ENCODE data around the gene VAV3. TPM values are rescaled to one million over a fixed set of nuclear protein-coding genes. Genes with fewer than 3 reads are reported as not detected.

The VAV3 gene
- total RNA-seq, 1 experiment from 2014 or later = not detected

- no peak for DNase-seq (ENCODE audit: low read depth in 1 of 2, low spot score in 2 of 2)
Observed at GRCh38 chr1:107683191-107683657, 281.8 kb downstream of the VAV3 start.

GRCh38 chr1:107682467-107682866 lies 282.5 kb downstream of the VAV3 start:
- Histone ChIP-seq H3K36me3 (no peaks in the 10 kb centered on the region), H3K27me3 (replicated peaks) (no peaks in the 10 kb centered on the region), H3K27ac (no peak overlapping the region), H3K9me3 (replicated peaks) (no peaks in the 10 kb centered on the region), H3K4me3 (no peak overlapping the region), H3K4me1 (replicated peaks) (no peaks in the 10 kb centered on the region)
- no peak for DNase-seq (ENCODE audit: low read depth in 1 of 2, low spot score in 2 of 2)

More at GRCh38 chr1:107683191-107683657, 281.8 kb downstream of the VAV3 start:
- H3K4me1 ChIP-seq (replicated peaks) = no peaks in the 10 kb centered on the region
- no peaks in the 10 kb centered on the region for H3K27me3 ChIP-seq (replicated peaks)
- no peaks in the 10 kb centered on the region for H3K36me3 ChIP-seq
- H3K27ac ChIP-seq = no peak overlapping the region
- H3K9me3 ChIP-seq (replicated peaks) = no peaks in the 10 kb centered on the region
- no peak overlapping the region for H3K4me3 ChIP-seq

GRCh38 chr1:107681001-107681479 lies 283.9 kb downstream of the VAV3 start:
- Histone ChIP-seq H3K36me3 (no peaks in the 10 kb centered on the region), H3K4me3 (no peak overlapping the region), H3K27me3 (replicated peaks) (no peaks in the 10 kb centered on the region), H3K27ac (no peak overlapping the region), H3K9me3 (replicated peaks) (no peaks in the 10 kb centered on the region), H3K4me1 (replicated peaks) (no peaks in the 10 kb centered on the region)
- DNase-seq (ENCODE audit: low read depth in 1 of 2, low spot score in 2 of 2) = no peak

- no peaks in the 10 kb centered on the region for H3K9me3 ChIP-seq (replicated peaks)
- no peaks in the 10 kb centered on the region for H3K27me3 ChIP-seq (replicated peaks)
- H3K27ac ChIP-seq = no peak overlapping the region
- H3K4me1 ChIP-seq (replicated peaks) = no peaks in the 10 kb centered on the region
- DNase-seq (ENCODE audit: low read depth in 1 of 2, low spot score in 2 of 2) = no peak
- H3K36me3 ChIP-seq = no peaks in the 10 kb centered on the region
- H3K4me3 ChIP-seq = no peak overlapping the region
Observed at GRCh38 chr1:107680579-107680985, 284.4 kb downstream of the VAV3 start.

GRCh38 chr1:107679411-107679953 lies 285.5 kb downstream of the VAV3 start:
- no peak overlapping the region for H3K27ac ChIP-seq
- H3K4me3 ChIP-seq = no peak overlapping the region
- DNase-seq (ENCODE audit: low read depth in 1 of 2, low spot score in 2 of 2) = no peak
- no peaks in the 10 kb centered on the region for H3K9me3 ChIP-seq (replicated peaks)
- no peaks in the 10 kb centered on the region for H3K27me3 ChIP-seq (replicated peaks)
- H3K36me3 ChIP-seq = no peaks in the 10 kb centered on the region
- no peaks in the 10 kb centered on the region for H3K4me1 ChIP-seq (replicated peaks)

- H3K9me3 ChIP-seq (replicated peaks) = no peaks in the 10 kb centered on the region
- no peaks in the 10 kb centered on the region for H3K36me3 ChIP-seq
- no peak overlapping the region for H3K27ac ChIP-seq
- H3K4me3 ChIP-seq = no peak overlapping the region
- H3K4me1 ChIP-seq (replicated peaks) = no peaks in the 10 kb centered on the region
- H3K27me3 ChIP-seq (replicated peaks) = no peaks in the 10 kb centered on the region
- DNase-seq (ENCODE audit: low read depth in 1 of 2, low spot score in 2 of 2) = no peak
Observed at GRCh38 chr1:107678993-107679392, 286.0 kb downstream of the VAV3 start.

GRCh38 chr1:107677697-107678096 lies 287.3 kb downstream of the VAV3 start:
- DNase-seq (ENCODE audit: low read depth in 1 of 2, low spot score in 2 of 2) = no peak
- Histone ChIP-seq H3K9me3 (replicated peaks) (no peaks in the 10 kb centered on the region), H3K27ac (no peak overlapping the region), H3K4me1 (replicated peaks) (no peaks in the 10 kb centered on the region), H3K36me3 (no peaks in the 10 kb centered on the region), H3K27me3 (replicated peaks) (no peaks in the 10 kb centered on the region), H3K4me3 (no peak overlapping the region)

- no peaks in the 10 kb centered on the region for H3K36me3 ChIP-seq
- DNase-seq (ENCODE audit: low read depth in 1 of 2, low spot score in 2 of 2) = no peak
- H3K27ac ChIP-seq = no peak overlapping the region
- no peaks in the 10 kb centered on the region for H3K4me1 ChIP-seq (replicated peaks)
- H3K4me3 ChIP-seq = no peak overlapping the region
- H3K27me3 ChIP-seq (replicated peaks) = no peaks in the 10 kb centered on the region; the same call in 1 of the 2 replicates
- H3K9me3 ChIP-seq (replicated peaks) = no peaks in the 10 kb centered on the region
Observed at GRCh38 chr1:107674486-107674885, 290.5 kb downstream of the VAV3 start.

GRCh38 chr1:107673006-107673405 lies 292.0 kb downstream of the VAV3 start:
- Histone ChIP-seq H3K27me3 (replicated peaks) (no peaks in the 10 kb centered on the region; the same call in 1 of the 2 replicates), H3K27ac (no peak overlapping the region), H3K4me1 (replicated peaks) (no peaks in the 10 kb centered on the region), H3K36me3 (no peaks in the 10 kb centered on the region), H3K9me3 (replicated peaks) (no peaks in the 10 kb centered on the region), H3K4me3 (no peak overlapping the region)
- no peak for DNase-seq (ENCODE audit: low read depth in 1 of 2, low spot score in 2 of 2)

- Histone ChIP-seq H3K36me3 (no peaks in the 10 kb centered on the region), H3K9me3 (replicated peaks) (no peaks in the 10 kb centered on the region), H3K4me1 (replicated peaks) (no peaks in the 10 kb centered on the region), H3K4me3 (no peak overlapping the region), H3K27me3 (replicated peaks) (no peaks in the 10 kb centered on the region; the same call in 1 of the 2 replicates), H3K27ac (no peak overlapping the region)
- no peak for DNase-seq (ENCODE audit: low read depth in 1 of 2, low spot score in 2 of 2)
Observed at GRCh38 chr1:107670397-107671040, 294.5 kb downstream of the VAV3 start.

GRCh38 chr1:107669996-107670395 lies 295.0 kb downstream of the VAV3 start:
- H3K4me1 ChIP-seq (replicated peaks) = no peaks in the 10 kb centered on the region
- H3K9me3 ChIP-seq (replicated peaks) = no peaks in the 10 kb centered on the region
- no peaks in the 10 kb centered on the region for H3K36me3 ChIP-seq
- no peak for DNase-seq (ENCODE audit: low read depth in 1 of 2, low spot score in 2 of 2)
- H3K27me3 ChIP-seq (replicated peaks) = no peaks in the 10 kb centered on the region; the same call in 1 of the 2 replicates
- no peak overlapping the region for H3K4me3 ChIP-seq
- H3K27ac ChIP-seq = no peak overlapping the region

GRCh38 chr1:107668762-107669161 lies 296.2 kb downstream of the VAV3 start:
- no peak overlapping the region for H3K4me3 ChIP-seq
- no peak for DNase-seq (ENCODE audit: low read depth in 1 of 2, low spot score in 2 of 2)
- no peaks in the 10 kb centered on the region; the same call in 1 of the 2 replicates for H3K27me3 ChIP-seq (replicated peaks)
- H3K27ac ChIP-seq = no peak overlapping the region
- H3K9me3 ChIP-seq (replicated peaks) = no peaks in the 10 kb centered on the region
- H3K4me1 ChIP-seq (replicated peaks) = no peaks in the 10 kb centered on the region
- no peaks in the 10 kb centered on the region for H3K36me3 ChIP-seq

GRCh38 chr1:107666493-107666892 lies 298.5 kb downstream of the VAV3 start:
- Histone ChIP-seq H3K4me1 (replicated peaks) (no peaks in the 10 kb centered on the region), H3K36me3 (no peaks in the 10 kb centered on the region), H3K27ac (no peak overlapping the region), H3K27me3 (replicated peaks) (no peaks in the 10 kb centered on the region; the same call in none of the 2 replicates), H3K9me3 (replicated peaks) (no peaks in the 10 kb centered on the region), H3K4me3 (no peak overlapping the region)
- no peak for DNase-seq (ENCODE audit: low read depth in 1 of 2, low spot score in 2 of 2)

Data from SJSA1 (cell line).